ENCODE data around the gene MFSD1. TPM values are rescaled to one million over a fixed set of nuclear protein-coding genes. Genes with fewer than 3 reads are reported as not detected.

The MFSD1 gene
- total RNA-seq, 2 donors from 2014 or later = 43.9 to 45.6 TPM

DNA sequence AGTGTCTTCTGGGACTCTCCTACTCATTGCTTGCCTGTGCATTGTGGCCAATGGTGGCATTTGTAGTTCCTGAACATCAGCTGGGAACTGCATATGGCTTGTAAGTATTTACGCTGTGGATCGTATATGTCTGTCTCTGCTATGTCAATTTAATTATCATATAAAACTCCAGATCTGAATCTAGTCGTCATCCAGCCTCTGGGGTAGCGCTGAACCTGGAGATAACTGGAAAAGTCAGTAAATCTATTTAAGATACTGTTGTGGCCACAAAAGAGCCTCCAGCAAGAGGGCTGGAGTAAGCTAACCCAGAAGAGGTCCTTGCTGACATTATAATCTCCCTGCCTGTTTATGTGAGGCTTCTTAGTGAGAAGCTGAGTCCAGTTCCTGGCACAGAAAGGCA, 21.6 kb downstream of the MFSD1 start:
- TF ChIP-seq, protein P1, sequence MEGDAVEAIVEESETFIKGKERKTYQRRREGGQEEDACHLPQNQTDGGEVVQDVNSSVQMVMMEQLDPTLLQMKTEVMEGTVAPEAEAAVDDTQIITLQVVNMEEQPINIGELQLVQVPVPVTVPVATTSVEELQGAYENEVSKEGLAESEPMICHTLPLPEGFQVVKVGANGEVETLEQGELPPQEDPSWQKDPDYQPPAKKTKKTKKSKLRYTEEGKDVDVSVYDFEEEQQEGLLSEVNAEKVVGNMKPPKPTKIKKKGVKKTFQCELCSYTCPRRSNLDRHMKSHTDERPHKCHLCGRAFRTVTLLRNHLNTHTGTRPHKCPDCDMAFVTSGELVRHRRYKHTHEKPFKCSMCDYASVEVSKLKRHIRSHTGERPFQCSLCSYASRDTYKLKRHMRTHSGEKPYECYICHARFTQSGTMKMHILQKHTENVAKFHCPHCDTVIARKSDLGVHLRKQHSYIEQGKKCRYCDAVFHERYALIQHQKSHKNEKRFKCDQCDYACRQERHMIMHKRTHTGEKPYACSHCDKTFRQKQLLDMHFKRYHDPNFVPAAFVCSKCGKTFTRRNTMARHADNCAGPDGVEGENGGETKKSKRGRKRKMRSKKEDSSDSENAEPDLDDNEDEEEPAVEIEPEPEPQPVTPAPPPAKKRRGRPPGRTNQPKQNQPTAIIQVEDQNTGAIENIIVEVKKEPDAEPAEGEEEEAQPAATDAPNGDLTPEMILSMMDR (IDR thresholded peaks at IDR 0.05) = no peak
- Histone ChIP-seq H3K27me3 (no peaks in the 10 kb centered on the region), H3K4me3 (no peak overlapping the region), H3K4me1 (no peaks in the 10 kb centered on the region), H3K9me3 (no peaks in the 10 kb centered on the region), H3K36me3 (peaks cover 49% of the 10 kb centered on the region), H3K27ac (no peak overlapping the region)
- no peak for DNase-seq (ENCODE audit: low spot score)

DNA sequence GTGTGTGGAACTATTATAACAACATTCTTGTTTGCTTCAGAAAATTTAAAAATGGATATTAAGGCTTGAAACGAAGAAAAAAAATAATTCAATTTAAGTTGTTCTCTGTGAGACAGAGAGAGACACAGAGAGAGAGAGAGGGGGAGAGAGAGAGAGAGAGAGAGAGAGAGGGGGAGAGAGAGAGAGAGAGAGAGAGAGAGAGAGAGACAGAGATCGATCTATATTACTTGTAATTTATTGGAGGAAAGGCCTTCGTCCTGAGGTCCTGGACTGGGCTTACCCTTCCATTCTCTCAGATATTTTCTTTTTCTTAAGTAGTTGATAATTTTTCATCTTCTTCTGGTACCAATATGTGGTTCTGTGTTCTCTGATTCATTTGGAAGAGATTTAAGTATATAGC, 25.9 kb downstream of the MFSD1 start:
- no peak for DNase-seq (ENCODE audit: low spot score)
- peaks cover 46% of the 10 kb centered on the region for H3K36me3 ChIP-seq
- TF ChIP-seq, protein P1 (IDR thresholded peaks at IDR 0.05) = no peak

DNA sequence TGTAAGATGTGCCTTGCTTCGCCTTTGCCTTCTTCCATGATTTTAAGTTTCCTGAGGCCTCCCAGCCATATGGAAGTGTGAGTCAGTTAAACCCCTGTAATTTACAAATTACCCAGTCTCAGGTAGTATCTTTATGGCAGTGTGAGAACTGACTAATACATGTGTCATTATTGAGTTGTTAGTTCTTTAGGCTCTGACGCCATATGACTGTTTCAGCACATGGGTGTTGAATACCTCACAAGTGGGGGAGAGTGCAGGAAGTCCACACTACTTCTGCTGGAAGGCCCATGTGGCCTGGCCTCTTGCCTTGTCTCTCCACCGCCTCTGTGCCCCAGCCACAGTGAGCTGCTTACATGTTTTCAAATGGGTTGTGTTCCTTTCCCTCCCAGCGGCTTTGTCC, 28.5 kb downstream of the MFSD1 start:
- H3K4me1 ChIP-seq = no peaks in the 10 kb centered on the region
- peaks cover 20% of the 10 kb centered on the region for H3K36me3 ChIP-seq
- H3K9me3 ChIP-seq = no peaks in the 10 kb centered on the region
- no peak overlapping the region for H3K27ac ChIP-seq
- TF ChIP-seq, protein P1 (IDR thresholded peaks at IDR 0.05) = no peak
- no peak overlapping the region for H3K4me3 ChIP-seq
- no peak for DNase-seq (ENCODE audit: low spot score)
- no peaks in the 10 kb centered on the region for H3K27me3 ChIP-seq

More for the DNA sequence above, 25.9 kb downstream of the MFSD1 start:
- Histone ChIP-seq H3K27me3 (no peaks in the 10 kb centered on the region), H3K27ac (no peak overlapping the region), H3K4me1 (no peaks in the 10 kb centered on the region), H3K4me3 (no peak overlapping the region), H3K9me3 (no peaks in the 10 kb centered on the region)

DNA sequence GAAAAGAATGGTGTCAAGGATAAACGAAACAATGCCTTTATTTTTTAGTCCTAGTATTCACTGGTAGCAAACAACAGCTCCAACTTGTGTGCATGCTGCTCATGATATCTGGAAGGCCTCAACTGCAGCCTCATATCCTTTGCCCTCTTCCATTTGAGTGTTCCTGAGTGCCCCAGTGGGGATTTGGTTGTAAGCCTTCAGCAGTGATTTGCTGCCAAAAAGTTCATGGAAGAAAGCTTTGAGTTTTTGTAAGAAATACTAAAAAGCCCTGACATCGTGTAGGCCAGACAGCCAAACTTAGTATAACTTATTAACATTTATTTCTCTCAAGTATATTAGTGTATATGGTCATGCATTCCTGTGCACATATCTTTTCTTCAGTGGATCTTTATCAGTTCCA, 30.0 kb downstream of the MFSD1 start:
- no peak overlapping the region for H3K4me3 ChIP-seq
- no peaks in the 10 kb centered on the region for H3K4me1 ChIP-seq
- no peak overlapping the region for H3K27ac ChIP-seq
- H3K9me3 ChIP-seq = no peaks in the 10 kb centered on the region
- peaks cover 17% of the 10 kb centered on the region for H3K36me3 ChIP-seq
- DNase-seq (ENCODE audit: low spot score) = no peak
- TF ChIP-seq, protein P1 (IDR thresholded peaks at IDR 0.05) = no peak
- H3K27me3 ChIP-seq = no peaks in the 10 kb centered on the region

DNA sequence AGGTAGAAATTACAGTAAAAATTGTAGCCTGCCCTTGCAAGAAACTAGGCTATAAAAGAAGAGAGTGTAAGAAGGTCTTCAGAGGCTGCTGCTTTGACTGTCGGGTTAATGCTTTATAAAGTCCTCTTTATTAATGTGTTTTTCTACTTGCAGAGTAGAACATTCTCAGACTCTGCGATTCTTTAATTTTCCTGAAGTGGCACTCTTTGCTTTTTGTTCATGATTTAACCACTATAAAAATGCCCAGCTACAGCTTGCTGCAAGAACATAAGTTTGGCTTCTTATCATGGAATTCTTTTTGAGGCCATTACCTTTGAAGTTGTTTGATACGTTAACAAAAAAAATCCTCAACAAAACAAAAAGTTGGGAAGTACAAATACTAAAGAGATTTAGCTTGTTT, 33.8 kb downstream of the MFSD1 start:
- Histone ChIP-seq H3K27ac (no peak overlapping the region), H3K36me3 (peaks cover 12% of the 10 kb centered on the region), H3K27me3 (no peaks in the 10 kb centered on the region), H3K4me1 (no peaks in the 10 kb centered on the region), H3K4me3 (no peak overlapping the region), H3K9me3 (no peaks in the 10 kb centered on the region)
- no peak for DNase-seq (ENCODE audit: low spot score)
- TF ChIP-seq, protein P1 (IDR thresholded peaks at IDR 0.05) = no peak

DNA sequence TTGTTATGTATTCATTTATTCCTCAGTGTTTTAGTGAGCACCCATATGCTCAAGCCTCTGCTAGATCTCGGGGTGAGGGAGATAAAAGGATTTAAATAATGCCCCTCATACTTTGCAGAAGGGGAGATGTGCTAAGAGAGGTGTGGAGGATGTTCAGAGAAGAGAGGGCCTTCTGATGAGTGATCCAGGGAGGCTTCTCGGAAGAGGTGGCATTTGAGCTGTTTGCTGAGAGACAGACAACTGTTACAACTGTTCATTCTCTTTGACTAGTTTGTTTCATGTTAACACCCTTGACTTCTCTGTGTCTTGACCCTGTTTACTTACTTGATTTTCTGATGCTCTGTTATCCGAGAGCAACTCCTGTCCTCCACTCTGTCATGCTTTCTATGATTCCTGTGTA, 34.5 kb downstream of the MFSD1 start:
- Histone ChIP-seq H3K4me3 (no peak overlapping the region), H3K4me1 (no peaks in the 10 kb centered on the region), H3K27ac (no peak overlapping the region), H3K9me3 (no peaks in the 10 kb centered on the region), H3K27me3 (no peaks in the 10 kb centered on the region), H3K36me3 (peaks cover 8% of the 10 kb centered on the region)
- DNase-seq (ENCODE audit: low spot score) = no peak
- TF ChIP-seq, protein P1 (IDR thresholded peaks at IDR 0.05) = no peak
